DMS53 treated with DMSO at 0.1 percent for 48 hours (cell line): ENCODE measurements around the gene SFR1.

Source experiments
- DNase-seq: peaks from one replicate; lab custom pipeline; 2025; ENCODE audit not compliant: unreplicated experiment; lab: John Stamatoyannopoulos, UW

The SFR1 gene, protein sequence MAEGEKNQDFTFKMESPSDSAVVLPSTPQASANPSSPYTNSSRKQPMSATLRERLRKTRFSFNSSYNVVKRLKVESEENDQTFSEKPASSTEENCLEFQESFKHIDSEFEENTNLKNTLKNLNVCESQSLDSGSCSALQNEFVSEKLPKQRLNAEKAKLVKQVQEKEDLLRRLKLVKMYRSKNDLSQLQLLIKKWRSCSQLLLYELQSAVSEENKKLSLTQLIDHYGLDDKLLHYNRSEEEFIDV

DNA sequence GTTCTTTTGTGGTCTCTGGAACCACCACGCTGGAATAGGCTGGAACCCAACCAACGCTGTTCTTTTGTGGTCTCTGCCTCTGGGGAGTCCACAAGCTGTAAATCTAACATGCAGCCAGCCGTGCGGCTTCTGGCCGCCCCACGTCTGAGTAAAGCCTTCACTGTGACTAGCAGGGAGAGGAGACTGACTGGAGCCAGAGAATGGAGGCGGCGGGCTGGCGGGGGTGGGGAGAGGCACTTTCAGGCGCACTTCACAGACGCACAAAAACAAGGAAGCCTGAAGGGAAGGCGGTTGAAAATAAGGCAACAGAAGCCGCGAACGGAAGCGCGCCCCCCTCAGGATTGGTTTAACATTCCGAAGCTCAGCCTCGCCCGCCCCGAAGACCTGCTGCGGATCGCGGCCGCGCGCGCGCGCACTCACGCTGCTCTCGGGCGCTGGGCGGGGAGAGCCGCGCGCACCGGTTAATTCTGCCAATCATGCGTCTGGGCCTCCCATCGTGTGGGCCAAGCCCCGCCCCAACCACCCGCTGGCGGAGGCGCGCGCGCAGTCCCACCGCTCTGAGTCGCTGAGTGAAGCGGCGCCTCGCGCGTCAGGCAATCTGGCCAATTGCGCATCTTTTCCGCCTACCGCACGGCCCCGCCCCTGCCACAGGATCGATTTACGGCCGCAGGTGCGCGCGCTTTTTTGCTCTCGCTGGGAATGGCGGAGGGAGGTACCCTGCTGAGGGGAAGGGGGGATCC, at the start of gene SFR1:
SFR1 (plus strand) TSS at position 687 of the 740 bp plus-strand sequence; CDS start at position 700, 13 bp downstream.
- DNase-seq: peak; percentile 97

DNA sequence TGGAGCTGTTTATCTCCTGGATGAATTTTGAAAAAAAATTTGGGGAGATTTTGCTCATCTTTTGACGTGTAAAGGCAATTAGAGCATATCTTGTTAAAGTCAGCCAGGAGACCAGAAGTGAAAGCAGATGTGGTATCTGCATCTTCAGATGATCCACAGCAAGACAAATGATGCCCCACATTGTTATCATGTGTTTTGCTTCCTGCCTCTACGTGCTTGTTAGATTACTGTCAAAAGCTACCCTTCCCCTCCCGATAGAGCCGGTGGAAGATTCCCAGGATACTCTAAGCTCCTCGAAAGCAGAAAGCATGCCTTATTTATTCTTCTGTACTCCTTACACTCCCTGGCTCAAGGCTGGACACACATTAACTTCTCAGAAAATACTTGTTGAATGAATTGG, 49.2 kb upstream of the SFR1 start:
- no peak for DNase-seq

DNA sequence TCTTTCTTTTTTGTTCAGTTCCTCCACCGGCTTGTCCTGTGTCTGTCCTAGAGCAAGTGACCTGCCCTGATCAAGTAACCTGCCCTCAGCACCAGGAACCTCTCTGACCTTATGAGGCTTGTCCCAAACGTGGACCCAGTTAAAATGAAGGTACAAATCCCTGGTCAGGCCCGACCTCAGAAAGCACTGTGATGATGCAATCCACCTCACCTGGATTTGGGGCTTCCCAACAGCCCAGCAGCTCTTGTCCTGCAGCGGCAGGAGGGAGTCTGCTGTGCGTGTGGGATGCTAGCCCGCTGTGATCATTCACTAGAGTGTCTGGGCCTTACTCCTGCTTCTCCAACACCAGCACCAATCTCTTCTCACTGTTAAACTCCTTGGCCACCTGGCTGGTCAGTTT, 47.5 kb upstream of the SFR1 start:
- no peak for DNase-seq

DNA sequence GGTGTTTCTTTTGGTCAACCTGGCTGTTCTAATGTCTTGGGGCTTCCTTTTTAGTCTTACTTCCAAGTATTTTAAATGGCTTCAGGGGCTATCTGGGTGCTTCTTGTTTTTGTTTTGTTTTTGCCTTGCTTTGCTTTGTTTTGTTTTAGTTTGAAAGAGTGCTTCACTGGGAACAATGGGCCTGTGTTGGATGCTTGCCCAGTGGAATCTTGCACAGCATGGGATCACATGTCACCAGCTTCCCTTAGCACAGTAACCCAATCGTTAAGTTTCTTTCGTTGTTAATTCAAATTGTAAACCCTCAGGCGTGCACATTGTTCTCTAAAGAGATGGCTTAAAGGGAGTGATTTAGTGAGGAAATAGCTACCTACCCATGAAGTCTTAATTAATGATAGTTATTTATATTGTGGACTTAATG, 45.2 kb upstream of the SFR1 start:
- DNase-seq: no peak

DNA sequence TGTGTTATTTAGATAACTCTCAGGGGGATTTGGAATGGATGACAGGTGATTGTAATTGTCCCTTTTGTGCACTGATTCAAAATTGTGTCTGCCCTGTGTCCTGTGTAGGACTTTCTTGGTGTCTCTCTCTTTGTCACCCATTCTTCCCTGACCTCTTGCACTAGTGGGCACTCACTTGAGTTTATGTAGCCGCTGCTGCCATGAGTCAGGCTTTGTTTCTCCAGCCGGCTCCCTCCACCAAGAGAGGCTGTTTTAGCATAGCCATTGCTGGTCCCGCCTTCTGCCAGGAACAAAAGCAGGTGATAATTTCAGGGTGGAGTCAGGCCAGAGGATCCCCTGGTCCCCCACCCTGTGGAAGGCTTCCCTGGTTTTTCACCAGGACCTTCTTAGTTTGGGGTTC, 44.7 kb upstream of the SFR1 start:
- DNase-seq: no peak

DNA sequence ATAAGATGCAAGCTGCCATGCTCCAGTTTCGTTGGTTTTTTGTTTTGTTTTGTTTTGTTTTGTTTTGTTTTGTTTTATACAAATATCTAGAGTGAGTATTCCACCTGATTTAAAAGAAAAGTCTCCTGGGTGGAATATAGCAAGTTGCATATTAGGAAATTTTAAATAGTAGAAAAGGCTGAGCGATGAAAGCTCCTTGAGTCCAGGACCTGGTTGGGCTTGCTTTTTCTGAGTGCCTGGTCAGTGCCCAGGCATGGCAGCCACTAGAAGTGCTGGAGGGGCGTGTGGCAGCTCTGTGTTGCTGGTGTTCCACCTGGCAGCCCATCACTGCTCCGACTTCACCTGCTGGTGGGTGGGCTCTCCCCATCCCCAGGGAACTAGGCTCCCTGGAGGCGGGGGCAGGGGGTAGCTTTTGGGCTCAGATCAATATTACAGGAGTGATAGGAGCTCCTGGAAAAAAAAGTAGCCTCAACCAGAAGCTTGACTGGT, 44.3 kb upstream of the SFR1 start:
- DNase-seq: no peak

DNA sequence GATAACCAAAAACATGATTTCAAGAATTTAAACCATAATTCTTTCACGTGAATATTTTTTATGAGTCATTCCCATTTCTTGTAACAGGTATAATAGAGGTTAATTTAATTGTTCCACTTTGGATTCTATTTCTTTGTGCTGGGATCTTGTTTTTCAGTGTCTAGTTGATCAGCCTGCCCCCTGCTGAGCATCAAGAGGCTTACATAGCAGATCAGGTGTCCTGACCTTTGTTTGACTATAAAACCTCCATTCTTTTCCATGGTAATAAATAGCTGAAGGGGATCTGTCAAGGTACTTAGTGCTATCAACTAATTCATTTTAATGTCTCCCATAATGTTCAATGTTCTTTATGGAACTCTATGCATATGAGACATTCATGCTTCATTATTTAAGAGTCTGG, 41.2 kb upstream of the SFR1 start:
- peak; percentile 43 for DNase-seq

DNA sequence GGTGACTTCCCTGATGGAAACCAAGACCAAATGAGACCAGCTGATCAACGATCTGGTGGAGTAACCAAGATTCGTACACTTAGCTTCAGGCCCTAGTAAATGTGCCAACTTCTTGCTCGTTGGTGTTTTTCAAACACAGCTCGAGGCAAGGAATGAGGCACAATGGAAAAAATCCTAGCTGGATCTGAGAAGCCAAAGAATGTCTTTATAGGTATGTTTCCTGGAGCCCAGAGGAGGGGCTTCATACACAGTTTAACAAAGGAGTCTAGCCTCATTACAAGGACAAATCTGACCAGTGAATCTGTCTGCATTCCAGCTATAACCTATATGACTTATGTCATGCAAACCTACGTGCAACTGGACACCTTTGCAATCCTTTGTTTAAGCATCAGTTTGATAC, 40.0 kb upstream of the SFR1 start:
- no peak for DNase-seq

DNA sequence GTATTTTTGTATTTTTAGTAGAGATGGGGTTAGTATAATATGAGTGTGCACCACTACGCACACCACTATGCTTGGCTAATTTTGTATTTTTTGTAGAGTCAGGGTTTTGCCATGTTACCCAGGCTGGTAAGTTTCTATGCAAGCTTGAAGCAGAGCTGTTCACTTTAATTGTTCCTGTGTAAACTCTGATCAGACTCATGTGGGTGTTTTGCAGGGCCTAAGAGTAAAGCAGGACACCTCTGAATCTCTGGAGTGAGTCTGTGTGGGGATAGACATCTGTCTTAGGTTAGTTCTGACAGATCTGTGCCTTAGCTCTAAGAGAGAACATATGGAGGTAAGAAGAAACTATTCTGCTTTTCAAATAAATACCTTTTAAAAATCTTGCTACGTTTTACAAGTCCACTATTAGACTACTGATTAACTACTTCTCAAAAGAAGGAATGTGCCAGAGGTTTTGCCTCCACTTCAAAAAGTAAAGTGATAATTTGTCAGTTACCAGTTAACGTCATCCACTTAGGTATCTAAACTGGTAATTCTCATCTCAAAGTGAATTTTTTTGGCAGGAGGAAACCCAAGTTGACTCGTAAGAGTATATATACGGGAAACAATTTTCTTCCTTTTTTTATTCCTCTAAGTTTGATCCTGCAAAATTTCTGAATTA, 37.4 kb upstream of the SFR1 start:
- no peak for DNase-seq

DNA sequence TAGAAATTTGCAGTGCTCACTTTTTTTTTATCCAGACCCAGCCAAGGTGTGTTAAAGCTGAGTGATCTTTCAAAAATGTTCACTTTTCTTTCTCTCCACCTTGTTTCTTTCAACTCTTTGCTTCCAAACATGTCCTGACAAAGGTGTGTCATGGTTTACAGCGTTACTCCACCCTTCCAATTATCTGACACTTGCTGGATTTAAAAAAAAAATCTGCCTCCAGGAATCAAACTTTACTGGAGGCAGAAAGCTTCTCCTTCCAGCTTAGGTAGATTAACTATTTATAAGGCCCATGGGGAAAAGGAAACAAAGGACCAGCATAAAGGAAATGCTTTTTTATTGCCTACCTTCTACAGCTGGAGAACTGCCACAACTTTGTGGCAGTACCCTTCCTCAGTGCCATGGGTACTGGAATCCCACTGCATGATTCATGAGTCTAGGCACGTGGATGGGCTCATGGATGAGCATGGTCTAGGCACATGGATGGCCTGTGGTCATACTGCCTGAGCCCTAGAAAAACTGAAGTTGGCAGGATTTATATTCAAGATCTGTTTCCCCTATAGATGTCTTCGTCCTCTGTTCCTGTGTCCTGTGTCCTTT, 36.1 kb upstream of the SFR1 start, which contains the start of gene COL17A1:
COL17A1 (minus strand) TSS at position 80 of the 600 bp plus-strand sequence. CDS start 5,207 bp downstream, outside the sequence.
- no peak for DNase-seq

DNA sequence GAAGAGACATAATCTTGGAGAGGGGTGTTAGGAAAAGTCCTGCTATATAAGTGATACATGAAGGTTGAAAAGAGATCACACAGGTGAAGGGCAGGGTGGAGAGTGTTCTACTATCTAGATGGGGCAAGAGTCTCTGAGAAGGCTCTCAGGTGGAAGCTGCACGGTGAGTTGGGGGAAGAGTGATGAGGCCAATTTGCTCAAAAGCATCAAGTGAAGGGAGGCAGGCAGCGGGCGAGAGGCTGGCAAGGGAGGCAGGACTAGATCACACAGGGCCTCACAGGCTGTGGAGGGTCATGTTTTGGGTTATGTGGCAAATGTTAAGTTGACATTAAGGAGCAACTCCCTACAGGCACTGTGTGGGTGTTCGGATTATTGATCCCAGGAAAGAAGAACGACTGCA, 33.7 kb upstream of the SFR1 start:
- DNase-seq: no peak

DNA sequence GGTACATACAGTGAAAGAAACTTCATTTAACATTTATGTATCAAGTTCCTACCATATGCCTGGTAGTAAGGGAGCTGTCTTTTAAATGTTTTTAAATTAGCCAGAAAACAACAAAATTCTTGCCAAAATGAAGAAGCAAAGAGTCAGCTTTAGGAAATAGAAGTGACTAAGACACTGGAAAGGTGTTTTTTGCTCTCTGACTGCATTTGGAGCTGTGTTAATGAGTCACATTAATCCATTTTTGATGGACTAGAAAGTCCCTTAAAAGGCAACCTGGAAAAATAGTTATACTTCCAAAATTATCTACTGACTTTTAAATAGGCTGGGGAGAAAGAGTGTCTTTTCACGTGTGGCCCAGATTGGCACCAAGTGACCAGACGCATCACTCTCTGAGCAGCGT, 32.4 kb upstream of the SFR1 start:
- DNase-seq: no peak

DNA sequence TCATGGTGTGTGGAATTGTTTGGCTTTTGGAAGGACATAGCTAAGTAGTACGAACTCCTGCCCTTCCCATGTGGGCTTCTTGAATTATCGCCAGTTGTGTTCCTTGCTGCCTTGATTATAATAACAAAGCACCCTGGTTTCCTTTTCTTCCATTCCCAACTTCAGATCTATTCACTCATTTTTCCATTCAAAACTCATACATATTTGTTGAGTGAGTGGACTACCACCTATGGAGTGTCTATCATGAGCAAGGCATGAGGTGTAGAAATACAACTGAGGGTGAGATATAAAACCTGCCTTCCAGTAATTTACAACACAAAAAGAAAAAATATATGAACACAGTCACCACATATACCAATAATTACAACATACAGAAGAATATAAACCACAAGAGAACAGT, 31.4 kb upstream of the SFR1 start:
- no peak for DNase-seq

DNA sequence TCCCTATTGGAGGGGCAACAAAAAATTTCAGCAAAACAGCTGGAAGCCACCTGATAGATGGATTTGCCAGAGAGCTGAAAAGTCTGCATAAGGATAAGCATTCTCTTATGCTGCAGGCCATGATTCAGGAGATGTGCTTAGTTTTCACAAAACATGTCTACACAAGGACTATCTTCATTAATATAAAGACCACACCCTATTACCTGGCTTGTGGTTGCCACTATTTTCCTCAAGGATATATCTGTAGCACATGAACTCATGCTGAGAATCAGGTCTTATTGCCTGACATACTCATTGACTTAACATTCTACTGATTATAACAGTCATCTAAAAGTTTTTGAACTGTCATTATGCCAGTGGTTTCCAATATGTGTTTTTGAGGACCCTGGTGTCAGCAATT, 29.2 kb upstream of the SFR1 start:
- no peak for DNase-seq

DNA sequence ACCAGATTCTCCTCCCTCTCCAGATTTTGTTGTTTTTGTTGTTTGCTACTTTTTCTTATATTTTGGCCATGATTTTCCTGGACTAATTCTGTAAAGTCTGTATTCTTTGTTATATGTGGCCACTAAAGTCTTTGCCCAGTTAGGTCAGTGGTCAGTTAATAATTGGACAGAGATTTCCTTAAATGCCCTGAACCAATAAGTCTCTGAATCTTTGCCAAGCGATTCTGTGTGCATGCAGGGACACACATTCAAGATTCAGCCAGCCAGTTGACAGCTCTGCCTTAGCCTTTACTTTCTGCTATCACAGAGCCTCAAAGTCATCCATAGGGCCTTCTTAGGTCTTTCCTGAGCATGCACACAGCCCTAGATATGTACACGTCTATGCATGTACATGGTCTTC, 25.3 kb upstream of the SFR1 start:
- DNase-seq: no peak

DNA sequence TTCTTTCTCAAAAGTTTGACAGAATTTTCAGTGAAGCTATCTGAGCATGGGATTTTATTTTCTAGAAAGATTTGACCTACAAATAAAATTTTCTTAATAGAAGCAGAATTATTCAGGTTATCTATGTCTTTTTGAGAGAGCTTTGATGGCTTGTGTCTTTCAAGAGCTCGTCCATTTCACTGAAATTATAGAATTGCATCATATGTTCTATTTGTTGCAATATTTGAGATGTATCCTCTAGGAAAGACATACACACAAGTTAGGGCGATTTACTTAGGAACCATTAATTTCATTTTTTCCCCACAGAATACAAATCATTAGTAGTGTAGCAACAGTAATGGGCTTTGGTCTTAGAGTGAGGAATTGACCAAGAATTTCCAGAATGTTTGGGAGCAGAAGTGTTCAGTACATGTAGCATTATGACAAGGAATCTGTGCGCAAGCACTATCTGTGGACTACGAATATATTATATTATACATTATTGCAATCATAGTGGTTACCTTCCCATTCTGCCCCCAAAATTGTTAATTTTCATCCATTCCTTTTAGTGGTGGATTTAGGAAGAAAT, 23.5 kb upstream of the SFR1 start:
- DNase-seq: no peak

DNA sequence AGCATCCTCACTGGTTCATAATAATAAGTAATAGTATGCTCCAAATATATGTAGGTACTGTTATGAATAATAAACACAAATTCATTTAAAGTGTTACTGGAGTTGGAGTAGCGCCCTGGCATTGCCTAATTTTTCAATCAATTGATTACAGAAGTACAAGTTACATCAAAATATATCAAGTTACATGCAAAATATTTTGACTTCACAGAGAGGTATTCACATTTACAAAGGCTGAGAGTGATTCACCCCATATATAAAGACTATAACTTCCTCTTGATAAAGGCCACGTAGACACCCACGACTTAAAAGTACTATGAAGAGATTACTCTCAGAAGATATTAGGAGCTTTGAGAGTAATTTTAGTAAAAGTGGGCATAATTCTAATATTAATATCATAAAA, 22.7 kb upstream of the SFR1 start:
- no peak for DNase-seq

DNA sequence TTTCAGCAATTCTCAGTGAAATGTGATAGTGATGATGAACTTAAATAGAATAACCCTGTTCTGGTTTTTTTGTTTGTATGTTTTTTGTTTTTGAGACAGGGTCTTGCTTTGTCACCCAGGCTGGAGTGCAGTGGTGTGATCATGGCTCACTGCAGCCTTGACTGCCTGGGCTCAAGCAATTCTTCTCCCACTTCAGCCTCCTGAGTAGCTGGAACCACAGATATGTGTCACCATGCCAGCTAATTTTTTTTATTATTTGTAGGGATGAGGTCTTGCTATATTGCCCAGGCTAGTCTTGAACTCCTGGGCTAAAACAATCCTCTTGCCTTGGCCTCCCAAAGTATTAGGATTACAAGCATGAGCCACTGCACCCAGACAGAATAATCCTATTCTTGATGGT, 22.0 kb upstream of the SFR1 start:
- DNase-seq: no peak

DNA sequence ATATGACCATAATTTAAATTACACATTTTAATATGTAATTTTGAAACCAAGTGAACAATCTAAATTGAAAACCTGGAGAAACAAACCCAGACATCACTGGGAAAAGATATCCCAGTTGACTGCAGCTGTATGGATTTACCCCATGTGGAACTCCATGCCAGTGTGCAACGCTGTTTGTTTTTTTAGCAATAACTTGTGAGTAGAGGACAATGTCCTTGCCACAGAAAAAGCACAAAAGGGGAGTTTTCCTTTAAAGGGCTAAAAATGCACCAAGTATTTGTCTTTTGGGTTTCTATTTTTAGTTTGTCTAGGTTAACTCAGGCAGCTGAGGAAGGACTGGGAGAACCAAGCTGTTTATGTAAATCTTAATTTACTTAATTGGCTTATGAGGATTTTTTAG, 21.2 kb upstream of the SFR1 start:
- DNase-seq: no peak

DNA sequence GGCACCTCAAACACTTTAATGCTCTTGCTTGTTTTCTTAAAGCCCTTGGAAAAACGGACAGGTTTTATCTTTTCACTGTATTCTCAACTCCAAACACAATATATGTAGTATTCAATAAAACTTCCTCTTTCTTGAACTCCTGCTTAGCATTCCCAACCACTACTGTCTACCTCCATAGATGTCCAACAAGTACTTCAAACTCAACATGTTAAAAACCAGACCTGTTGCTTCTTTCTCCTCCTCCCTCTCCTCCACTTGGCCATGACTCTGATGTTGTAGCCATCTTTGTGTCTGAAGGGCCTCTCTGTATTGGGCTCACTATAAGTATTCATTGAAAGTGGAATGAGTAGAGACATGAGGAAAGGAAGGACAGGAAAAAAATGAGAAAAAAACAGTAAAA, 20.1 kb upstream of the SFR1 start:
- no peak for DNase-seq

DNA sequence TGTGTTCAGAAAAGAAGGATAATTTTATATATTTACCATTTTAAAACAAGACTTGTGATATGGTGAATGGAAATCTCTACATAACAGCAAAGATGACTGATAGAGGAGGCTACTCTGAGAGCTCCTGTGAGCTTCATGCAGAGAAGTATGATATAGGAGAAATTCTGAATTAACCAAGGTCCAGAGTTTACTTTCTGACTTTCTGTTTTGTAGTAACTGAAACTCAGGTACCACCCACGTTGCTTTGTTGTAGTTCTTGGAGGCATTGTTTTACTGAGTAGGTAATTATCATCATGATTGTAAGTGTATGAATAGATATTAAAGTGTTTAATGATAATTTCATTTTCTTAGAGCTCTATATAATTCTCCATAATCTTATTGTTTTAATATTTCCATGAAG, 18.0 kb upstream of the SFR1 start:
- no peak for DNase-seq
